ENCODE measurements around the gene HDAC9.

DNA sequence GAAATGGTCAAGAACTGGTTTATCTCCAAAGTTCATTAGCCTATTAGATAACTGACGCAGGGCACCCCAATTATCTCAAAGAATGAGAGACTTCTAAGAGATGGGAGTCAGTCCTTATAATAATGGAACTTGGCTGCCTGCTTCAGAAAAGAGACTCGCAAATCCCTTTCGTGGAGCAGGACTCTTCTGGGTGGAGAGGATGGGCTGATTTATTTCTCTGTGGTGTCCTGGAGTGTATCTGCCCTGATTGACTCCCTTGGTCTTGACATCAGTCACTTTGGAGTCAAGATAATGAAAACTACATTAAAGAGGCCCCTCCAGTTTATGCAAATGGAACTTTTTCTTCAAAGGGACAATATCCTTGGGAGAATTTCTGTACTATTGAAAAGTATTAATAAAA lies 198.9 kb downstream of the HDAC9 start:
- TF ChIP-seq MAFK (IDR thresholded peaks at IDR 0.05; ENCODE audit: partially characterized antibody) = no peak
- TF ChIP-seq, protein P1, sequence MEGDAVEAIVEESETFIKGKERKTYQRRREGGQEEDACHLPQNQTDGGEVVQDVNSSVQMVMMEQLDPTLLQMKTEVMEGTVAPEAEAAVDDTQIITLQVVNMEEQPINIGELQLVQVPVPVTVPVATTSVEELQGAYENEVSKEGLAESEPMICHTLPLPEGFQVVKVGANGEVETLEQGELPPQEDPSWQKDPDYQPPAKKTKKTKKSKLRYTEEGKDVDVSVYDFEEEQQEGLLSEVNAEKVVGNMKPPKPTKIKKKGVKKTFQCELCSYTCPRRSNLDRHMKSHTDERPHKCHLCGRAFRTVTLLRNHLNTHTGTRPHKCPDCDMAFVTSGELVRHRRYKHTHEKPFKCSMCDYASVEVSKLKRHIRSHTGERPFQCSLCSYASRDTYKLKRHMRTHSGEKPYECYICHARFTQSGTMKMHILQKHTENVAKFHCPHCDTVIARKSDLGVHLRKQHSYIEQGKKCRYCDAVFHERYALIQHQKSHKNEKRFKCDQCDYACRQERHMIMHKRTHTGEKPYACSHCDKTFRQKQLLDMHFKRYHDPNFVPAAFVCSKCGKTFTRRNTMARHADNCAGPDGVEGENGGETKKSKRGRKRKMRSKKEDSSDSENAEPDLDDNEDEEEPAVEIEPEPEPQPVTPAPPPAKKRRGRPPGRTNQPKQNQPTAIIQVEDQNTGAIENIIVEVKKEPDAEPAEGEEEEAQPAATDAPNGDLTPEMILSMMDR (IDR thresholded peaks at IDR 0.05) = no peak
- no peak for TF ChIP-seq PHF8 (IDR thresholded peaks at IDR 0.05; ENCODE audit: borderline replicate concordance, low read depth)
- no peak for TF ChIP-seq RAD21 (conservative IDR thresholded peaks at IDR 0.05 in 1 of 2, IDR thresholded peaks at IDR 0.05 in 1 of 2)
- no peak for TF ChIP-seq FOSL2 (IDR thresholded peaks at IDR 0.05)
- no peak for TF ChIP-seq FOSL2 (CRISPR knock-in tag; IDR thresholded peaks at IDR 0.05)
- TF ChIP-seq, protein P2, sequence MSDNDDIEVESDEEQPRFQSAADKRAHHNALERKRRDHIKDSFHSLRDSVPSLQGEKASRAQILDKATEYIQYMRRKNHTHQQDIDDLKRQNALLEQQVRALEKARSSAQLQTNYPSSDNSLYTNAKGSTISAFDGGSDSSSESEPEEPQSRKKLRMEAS (IDR thresholded peaks at IDR 0.05) = no peak
